HG03442 (cell line): Measurements from ENCODE around the gene TUBB1.

Experiments used
- ATAC-seq: cut with Tn5 transposase; IDR thresholded peaks from one replicate; pipeline ENCODE4 v1.9.1; 2021; ENCODE audit warnings: mild to moderate bottlenecking, moderate library complexity; ENCODE audit not compliant: unreplicated experiment

The TUBB1 gene

GRCh38 chr20:58988565-58988882 is 30.7 kb upstream of the TUBB1 start:
- ATAC-seq, result no peak

GRCh38 chr20:58989196-58989595 is 30.0 kb upstream of the TUBB1 start:
- no peak for ATAC-seq

- no peak for ATAC-seq
Measured at GRCh38 chr20:58990651-58991445, 28.4 kb upstream of the TUBB1 start.

- ATAC-seq, result no peak
Measured at GRCh38 chr20:58991715-58992114, 27.5 kb upstream of the TUBB1 start.

- no peak for ATAC-seq
Measured at GRCh38 chr20:58992911-58993310, 26.3 kb upstream of the TUBB1 start.

DNA sequence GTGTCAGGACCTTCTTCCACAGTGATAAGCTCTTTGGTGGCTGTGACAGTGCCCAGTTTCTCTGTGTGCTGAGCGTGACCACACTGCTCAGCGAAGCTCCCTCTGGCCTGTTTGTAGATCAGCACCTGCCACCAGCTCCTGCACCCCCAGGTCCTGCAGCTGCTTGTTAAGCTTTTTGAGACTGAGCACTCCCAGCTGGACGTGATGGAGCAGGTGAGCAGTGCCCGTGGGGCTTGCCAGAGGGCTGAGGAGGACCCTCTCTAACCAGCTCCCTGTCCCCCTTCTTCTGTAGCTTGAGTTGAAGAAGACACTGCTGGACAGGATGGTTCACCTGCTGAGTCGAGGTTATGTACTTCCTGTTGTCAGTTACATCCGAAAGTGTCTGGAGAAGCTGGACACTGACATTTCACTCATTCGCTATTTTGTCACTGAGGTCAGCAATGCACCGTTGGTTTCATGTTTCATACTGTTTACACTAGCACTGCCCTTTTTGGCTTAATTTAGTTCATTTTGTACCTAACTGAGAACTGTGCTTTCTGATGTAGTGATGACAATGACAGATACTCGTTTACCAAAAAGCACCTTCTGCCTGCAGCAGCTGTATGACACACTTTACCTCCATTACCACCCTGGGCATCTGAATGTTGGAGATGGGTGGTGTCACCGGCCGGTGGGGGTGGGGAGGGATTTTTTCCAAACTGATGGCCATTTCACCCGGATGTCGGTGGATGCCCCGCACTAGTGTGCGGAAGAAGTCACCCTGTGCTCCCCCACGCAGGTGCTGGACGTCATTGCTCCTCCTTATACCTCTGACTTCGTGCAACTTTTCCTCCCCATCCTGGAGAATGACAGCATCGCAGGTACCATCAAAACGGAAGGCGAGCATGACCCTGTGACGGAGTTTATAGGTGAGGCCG is 25.6 kb upstream of the TUBB1 start:
- ATAC-seq, result no peak

DNA sequence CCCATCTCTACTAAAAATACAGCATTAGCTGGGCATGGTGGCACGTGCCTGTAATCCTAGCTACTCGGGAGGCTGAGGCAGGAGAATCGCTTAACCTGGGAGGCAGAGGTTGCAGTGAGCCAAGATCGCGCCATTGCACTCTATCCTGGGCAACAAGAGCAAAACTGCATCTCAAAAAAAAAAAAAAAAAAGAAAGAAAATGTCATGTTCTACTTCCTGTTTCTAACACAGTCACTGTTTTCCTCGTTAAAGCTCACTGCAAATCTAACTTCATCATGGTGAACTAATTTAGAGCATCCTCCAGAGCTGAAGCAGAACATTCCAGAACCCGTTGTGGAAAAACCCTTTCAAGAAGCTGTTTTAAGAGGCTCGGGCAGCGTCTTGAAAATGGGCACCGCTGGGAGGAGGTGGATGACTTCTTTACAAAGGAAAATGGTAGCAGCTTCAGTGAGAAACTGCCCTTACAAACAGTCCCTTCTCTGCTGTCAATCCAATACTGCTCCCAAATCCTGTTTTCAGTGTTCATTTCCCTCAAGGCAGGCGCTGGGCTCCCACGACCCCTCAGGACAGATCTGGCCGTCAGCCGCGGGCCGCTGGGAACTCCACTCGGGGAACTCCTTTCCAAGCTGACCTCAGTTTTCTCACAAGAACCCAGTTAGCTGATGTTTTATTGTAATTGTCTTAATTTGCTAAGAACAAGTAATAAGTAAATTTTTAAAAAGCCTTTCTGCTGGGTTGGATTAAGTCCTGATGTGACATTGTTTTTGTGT is 24.7 kb upstream of the TUBB1 start:
- ATAC-seq, result no peak

DNA sequence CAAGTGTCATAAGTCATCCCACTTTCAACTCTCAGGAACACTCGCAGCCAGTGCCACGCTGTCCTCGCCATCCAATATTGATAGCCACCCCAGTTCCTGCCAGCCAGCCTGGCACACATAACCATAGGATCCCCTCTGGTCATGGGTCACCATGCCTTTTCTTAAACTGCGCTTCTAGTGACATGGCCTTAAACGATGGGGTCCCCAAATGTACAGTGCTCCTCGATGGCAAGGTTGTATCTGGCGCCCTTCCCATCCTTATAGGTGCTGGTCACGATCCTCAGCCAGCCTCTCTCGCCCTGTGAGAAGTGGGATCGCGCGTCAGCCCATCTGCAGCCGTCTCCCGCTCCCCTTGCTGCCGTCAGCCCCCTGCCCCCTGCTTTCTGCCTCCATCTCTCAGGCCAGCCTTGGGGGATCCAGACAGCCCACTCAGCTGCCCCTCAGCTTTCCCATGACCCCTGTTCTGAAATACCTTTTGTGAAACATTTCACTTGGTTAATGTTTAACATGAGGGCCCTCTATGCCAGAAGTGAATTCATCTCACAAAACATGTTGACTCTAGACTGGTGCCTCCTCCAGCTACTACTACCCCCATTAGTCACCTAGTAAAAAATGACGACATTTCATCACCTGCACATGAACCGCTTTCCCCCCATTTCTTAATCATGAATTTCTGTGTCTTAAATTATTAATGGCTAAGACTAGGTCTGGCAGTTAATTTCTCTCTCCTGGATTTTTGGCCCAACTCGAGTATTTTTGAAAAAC is 23.6 kb upstream of the TUBB1 start:
- ATAC-seq, result no peak

GRCh38 chr20:58996226-58996611 is 23.0 kb upstream of the TUBB1 start:
- no peak for ATAC-seq

DNA sequence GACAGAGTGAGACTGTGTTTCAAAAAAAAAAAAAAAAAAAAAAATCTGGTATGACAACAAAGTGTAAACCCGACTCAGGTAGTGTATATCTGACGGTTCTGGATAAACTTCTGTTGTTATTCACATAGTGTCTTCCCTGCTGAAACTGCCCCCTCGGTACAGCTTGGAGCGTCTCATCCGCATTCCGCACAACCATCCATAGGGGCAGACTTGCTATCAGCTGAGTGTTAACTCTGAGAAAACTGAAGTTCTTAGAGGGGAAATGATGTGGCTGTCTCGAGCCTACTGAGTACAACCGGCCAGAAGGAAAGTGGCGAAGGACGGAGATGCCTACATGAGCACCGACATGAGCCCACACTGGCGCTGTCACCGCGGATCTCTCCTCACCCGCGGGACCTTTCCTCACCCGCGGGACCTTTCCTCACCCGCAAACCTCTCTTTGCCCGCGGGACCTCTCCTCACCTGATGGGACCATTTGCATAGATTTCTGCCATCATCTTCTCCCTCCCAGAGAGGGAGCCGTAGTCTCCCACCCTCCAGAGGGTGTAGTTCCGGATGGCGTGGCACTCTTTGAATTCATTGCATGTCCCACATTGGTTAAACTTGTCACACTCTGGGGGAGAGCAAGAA is 22.0 kb upstream of the TUBB1 start:
- no peak for ATAC-seq

DNA sequence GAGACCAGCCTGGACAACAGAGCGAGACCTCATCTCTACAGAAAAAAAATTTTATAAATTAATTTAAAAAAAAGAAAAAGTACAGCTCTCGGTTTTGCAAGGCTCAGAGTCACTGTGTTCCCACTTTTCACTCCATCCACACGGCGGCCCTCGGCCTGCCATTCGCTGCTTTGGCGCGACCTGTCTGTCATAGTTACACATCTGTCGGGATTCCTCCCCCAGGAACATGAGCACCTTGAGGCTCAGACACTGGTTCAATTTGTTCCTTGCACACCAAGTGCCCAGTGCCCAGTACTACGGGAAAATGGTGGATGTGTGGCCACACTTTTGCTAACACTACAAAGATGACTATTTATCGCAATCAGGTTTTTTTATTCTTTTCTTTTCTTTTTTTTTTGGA is 20.6 kb upstream of the TUBB1 start:
- ATAC-seq, result no peak

GRCh38 chr20:59000326-59000725 is 18.9 kb upstream of the TUBB1 start:
- no peak for ATAC-seq

- no peak for ATAC-seq
Measured at GRCh38 chr20:59001068-59001448, 18.2 kb upstream of the TUBB1 start.

GRCh38 chr20:59001449-59002171 is 17.6 kb upstream of the TUBB1 start:
- ATAC-seq, result no peak

DNA sequence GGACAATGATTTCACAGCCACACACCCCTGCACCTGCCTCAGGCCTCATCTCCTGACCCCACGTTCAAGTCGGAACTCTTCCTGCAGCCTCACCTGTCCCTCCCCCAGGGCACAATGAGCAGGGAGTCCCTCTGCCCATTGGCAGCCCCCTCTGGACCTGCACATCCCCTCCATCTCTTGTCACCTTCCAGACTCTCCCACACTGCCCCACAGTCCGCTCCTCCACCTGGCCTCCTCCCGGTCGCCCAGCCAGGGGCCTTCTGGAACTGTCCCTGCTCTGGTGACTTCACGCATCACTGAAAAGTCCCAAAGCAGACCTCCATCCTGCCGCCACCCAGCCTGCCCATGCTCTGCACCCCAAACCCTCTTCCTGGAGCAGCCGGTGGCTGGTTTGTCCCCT is 16.8 kb upstream of the TUBB1 start:
- ATAC-seq, result no peak

DNA sequence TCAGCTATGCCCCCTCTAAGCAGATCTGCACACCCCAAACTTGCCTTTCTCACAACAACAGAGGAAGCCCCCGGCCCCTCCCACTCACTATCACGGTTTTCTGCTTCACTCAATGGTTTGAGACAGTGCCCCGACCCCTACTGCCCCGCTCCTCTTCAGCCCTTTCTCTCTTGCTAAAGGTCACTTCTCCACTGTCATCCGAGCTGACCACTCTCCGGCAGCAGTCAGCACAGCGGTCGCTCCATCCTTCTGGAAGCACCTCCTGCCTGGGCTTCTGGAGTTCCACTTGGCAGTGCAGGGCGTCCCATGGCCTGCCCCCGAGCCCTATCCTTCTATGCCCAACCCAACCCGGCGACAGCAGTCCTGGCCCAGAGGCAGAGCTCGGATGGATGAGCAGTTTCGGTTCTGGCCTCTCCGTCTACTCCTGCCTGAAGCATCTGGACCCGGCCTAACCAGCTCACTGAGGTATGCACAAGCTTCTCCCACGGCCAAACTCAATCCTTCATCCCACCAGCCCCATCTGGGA is 16.3 kb upstream of the TUBB1 start:
- ATAC-seq, result no peak

- no peak for ATAC-seq
Measured at GRCh38 chr20:59003836-59004492, 15.3 kb upstream of the TUBB1 start.

DNA sequence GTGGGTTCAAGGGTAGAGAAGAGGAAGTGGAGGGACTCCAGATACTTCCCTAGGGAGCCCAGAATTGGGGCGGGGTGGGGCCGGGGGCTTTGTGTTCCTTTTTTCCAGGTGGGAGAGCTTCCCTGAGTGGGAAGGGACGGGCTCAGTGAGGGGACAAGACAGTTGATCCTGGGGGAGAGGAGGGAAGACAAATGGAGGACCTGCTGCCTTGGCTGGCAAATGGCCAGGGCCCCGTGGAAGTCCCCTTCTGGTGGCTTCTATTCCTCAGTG is 14.8 kb upstream of the TUBB1 start:
- ATAC-seq, result no peak
